Rectal smooth muscle tissue (tissue), 1 donor: Measurements from ENCODE around the gene GABBR2.

Experiments
- H3K27ac ChIP-seq: one replicate; pipeline ENCODE4 v1.7.0; 2013; ENCODE audit warnings: low read depth, low read length, inconsistent platforms
- H3K27me3 ChIP-seq: one replicate; pipeline ENCODE4 v1.7.0; 2013; ENCODE audit warnings: low read length; ENCODE audit not compliant: control insufficient read depth, insufficient read depth
- H3K36me3 ChIP-seq: one replicate; pipeline ENCODE4 v1.7.0; 2013; ENCODE audit warnings: low read length; ENCODE audit not compliant: control insufficient read depth, insufficient read depth
- H3K4me1 ChIP-seq: one replicate; pipeline ENCODE4 v1.7.0; 2013; ENCODE audit warnings: low read length; ENCODE audit not compliant: control insufficient read depth, insufficient read depth
- H3K4me3 ChIP-seq: one replicate; pipeline ENCODE4 v1.7.0; 2013; ENCODE audit warnings: low read length
- H3K9ac ChIP-seq: one replicate; pipeline ENCODE4 v1.7.0; 2013; ENCODE audit warnings: low read length

Gene GABBR2

GRCh38 chr9:98324801-98325200, 383.9 kb downstream of the GABBR2 start:
- Histone ChIP-seq H3K27ac (no peak overlapping the region), H3K27me3 (no peaks in the 10 kb centered on the region), H3K36me3 (no peaks in the 10 kb centered on the region), H3K4me1 (no peaks in the 10 kb centered on the region), H3K4me3 (no peak overlapping the region), H3K9ac (no peak overlapping the region)

- no peak overlapping the region for H3K9ac ChIP-seq
- no peaks in the 10 kb centered on the region for H3K36me3 ChIP-seq
- no peaks in the 10 kb centered on the region for H3K27me3 ChIP-seq
- H3K27ac ChIP-seq = no peak overlapping the region
- no peak overlapping the region for H3K4me3 ChIP-seq
- H3K4me1 ChIP-seq = no peaks in the 10 kb centered on the region
Measured at GRCh38 chr9:98323831-98324135, 385.0 kb downstream of the GABBR2 start.

- Histone ChIP-seq H3K27me3 (no peaks in the 10 kb centered on the region), H3K4me3 (no peak overlapping the region), H3K27ac (no peak overlapping the region), H3K4me1 (no peaks in the 10 kb centered on the region), H3K9ac (no peak overlapping the region), H3K36me3 (no peaks in the 10 kb centered on the region)
Measured at GRCh38 chr9:98323051-98323830, 385.5 kb downstream of the GABBR2 start.

- Histone ChIP-seq H3K4me1 (no peaks in the 10 kb centered on the region), H3K4me3 (no peak overlapping the region), H3K27ac (no peak overlapping the region), H3K9ac (no peak overlapping the region), H3K36me3 (no peaks in the 10 kb centered on the region), H3K27me3 (no peaks in the 10 kb centered on the region)
Measured at GRCh38 chr9:98321269-98321668, 387.5 kb downstream of the GABBR2 start.

GRCh38 chr9:98318834-98319478, 389.8 kb downstream of the GABBR2 start:
- Histone ChIP-seq H3K4me3 (no peak overlapping the region), H3K27ac (no peak overlapping the region), H3K27me3 (no peaks in the 10 kb centered on the region), H3K36me3 (no peaks in the 10 kb centered on the region), H3K4me1 (no peaks in the 10 kb centered on the region), H3K9ac (no peak overlapping the region)

GRCh38 chr9:98318041-98318790, 390.5 kb downstream of the GABBR2 start:
- no peaks in the 10 kb centered on the region for H3K36me3 ChIP-seq

GRCh38 chr9:98317134-98317857, 391.4 kb downstream of the GABBR2 start:
- H3K27ac ChIP-seq = no peak overlapping the region
- no peak overlapping the region for H3K4me3 ChIP-seq
- H3K36me3 ChIP-seq = no peaks in the 10 kb centered on the region
- no peak overlapping the region for H3K9ac ChIP-seq
- H3K4me1 ChIP-seq = no peaks in the 10 kb centered on the region
- no peaks in the 10 kb centered on the region for H3K27me3 ChIP-seq

More at GRCh38 chr9:98318041-98318790, 390.5 kb downstream of the GABBR2 start:
- H3K4me1 ChIP-seq = no peaks in the 10 kb centered on the region
- H3K27ac ChIP-seq = no peak overlapping the region
- H3K9ac ChIP-seq = no peak overlapping the region
- no peaks in the 10 kb centered on the region for H3K27me3 ChIP-seq
- no peak overlapping the region for H3K4me3 ChIP-seq

- H3K4me3 ChIP-seq = no peak overlapping the region
- no peaks in the 10 kb centered on the region for H3K36me3 ChIP-seq
- H3K9ac ChIP-seq = no peak overlapping the region
- no peaks in the 10 kb centered on the region for H3K27me3 ChIP-seq
- H3K27ac ChIP-seq = no peak overlapping the region
- no peaks in the 10 kb centered on the region for H3K4me1 ChIP-seq
Measured at GRCh38 chr9:98316445-98317133, 392.1 kb downstream of the GABBR2 start.

GRCh38 chr9:98315551-98316060, 393.1 kb downstream of the GABBR2 start:
- H3K27me3 ChIP-seq = no peaks in the 10 kb centered on the region
- H3K36me3 ChIP-seq = no peaks in the 10 kb centered on the region
- no peaks in the 10 kb centered on the region for H3K4me1 ChIP-seq
- no peak overlapping the region for H3K9ac ChIP-seq
- H3K4me3 ChIP-seq = no peak overlapping the region
- no peak overlapping the region for H3K27ac ChIP-seq

GRCh38 chr9:98315067-98315453, 393.7 kb downstream of the GABBR2 start:
- no peak overlapping the region for H3K9ac ChIP-seq
- no peaks in the 10 kb centered on the region for H3K4me1 ChIP-seq
- H3K27ac ChIP-seq = no peak overlapping the region
- no peaks in the 10 kb centered on the region for H3K27me3 ChIP-seq
- no peaks in the 10 kb centered on the region for H3K36me3 ChIP-seq
- H3K4me3 ChIP-seq = no peak overlapping the region

- H3K9ac ChIP-seq = no peak overlapping the region
- no peak overlapping the region for H3K4me3 ChIP-seq
- no peak overlapping the region for H3K27ac ChIP-seq
- no peaks in the 10 kb centered on the region for H3K27me3 ChIP-seq
- no peaks in the 10 kb centered on the region for H3K4me1 ChIP-seq
- H3K36me3 ChIP-seq = no peaks in the 10 kb centered on the region
Measured at GRCh38 chr9:98314381-98315066, 394.2 kb downstream of the GABBR2 start.
